SK-MEL-5 (cell line): ENCODE data around the gene CAMKK1. TPM values are rescaled to one million over a fixed set of nuclear protein-coding genes. Genes with fewer than 3 reads are reported as not detected.

Experiments
- total RNA-seq: library from RNA; depleted of rRNA; stranded (reverse); fragments of >200 nt; shearing (Covaris generic); gene quantifications from 2 replicates; pipeline ENCODE4 v1.2.3, GENCODE V29; 2014; rRNA removed

Gene CAMKK1
- total RNA-seq, 1 experiment from 2014 or later = 5.4 TPM

Other genes starting within 250 kb of the CAMKK1 start
- 49.9 and 50.4 TPM in 2 replicates for gene TAX1BP3, start 224.5 kb downstream of the CAMKK1 start, total RNA-seq
- 23.3 and 37.3 TPM in 2 replicates for gene EMC6, start 224.2 kb downstream of the CAMKK1 start, total RNA-seq
- gene P2RX5, start 196.9 kb downstream of the CAMKK1 start, total RNA-seq = 2.4 and 3.0 TPM in 2 replicates
- gene HASPIN, start 169.2 kb downstream of the CAMKK1 start, total RNA-seq = 9.0 and 9.3 TPM in 2 replicates
- 45.8 and 49.0 TPM in 2 replicates for gene ITGAE, start 91.9 kb downstream of the CAMKK1 start, total RNA-seq
- 20.9 and 29.0 TPM in 2 replicates for gene NCBP3, start 46.8 kb downstream of the CAMKK1 start, total RNA-seq
- not detected in 2 replicates for gene P2RX1, start 23.4 kb upstream of the CAMKK1 start, total RNA-seq
- gene ATP2A3, start 71.4 kb upstream of the CAMKK1 start, total RNA-seq = 0.75 and 1.1 TPM in 2 replicates
- gene ZZEF1, start 250.0 kb upstream of the CAMKK1 start, total RNA-seq = 24.0 and 30.4 TPM in 2 replicates